Measurements from ENCODE around the gene NECTIN1.

- no peak for TF ChIP-seq POLR2AphosphoS5 (IDR thresholded peaks at IDR 0.05; ENCODE audit: borderline replicate concordance, low read depth, low read length)
- TF ChIP-seq EZH2 (IDR thresholded peaks at IDR 0.05) = no peak
Observed at GRCh38 chr11:119673759-119674336, 55.2 kb downstream of the NECTIN1 start.

Measured in SK-N-MC (cell line).